Right lobe of liver (tissue), 6 donors: Measurements from ENCODE around the gene CCDC92. TPM values are rescaled to one million over a fixed set of nuclear protein-coding genes. Genes with fewer than 3 reads are reported as not detected.

Experiments used
- ATAC-seq, 4 donors: fragments of 200-7000 bp; cut with Tn5 transposase; one replicate each; pipeline ENCODE4 v1.9.1; 2020; ENCODE audit warnings: mild to moderate bottlenecking in 4 of 4, moderate library complexity in 4 of 4
- DNase-seq, 3 donors: peaks; one replicate each; pipeline ENCODE4 v3.0.0-alpha.2; 2020
- H3K27ac ChIP-seq, 3 donors: fragments of 200-600 bp; one replicate each; pipeline ENCODE4 v1.8.0; 2022
- H3K27me3 ChIP-seq, 2 donors: fragments of 200-600 bp; one replicate each; pipeline ENCODE4 v1.8.0; 2022
- H3K36me3 ChIP-seq, 4 donors: fragments of 200-600 bp; sonication (generic) in 1 of 4; one replicate each; pipeline versions ENCODE4 v1.5.1 to v1.8.0; 2017 to 2022; ENCODE audit warnings: control low read depth in 1 of 4
- H3K4me1 ChIP-seq, 4 donors: fragments of 200-600 bp; sonication (generic) in 1 of 4; one replicate each; pipeline versions ENCODE4 v1.5.1 to v1.8.0; 2017 to 2022; ENCODE audit warnings: control low read depth in 1 of 4
- H3K4me3 ChIP-seq, 3 donors: fragments of 200-600 bp; one replicate each; pipeline ENCODE4 v1.8.0; 2022
- H3K9me3 ChIP-seq, 4 donors: fragments of 200-600 bp; sonication (generic) in 1 of 4; one replicate each; pipeline versions ENCODE4 v1.5.1 to v1.8.0; 2017 to 2022; ENCODE audit warnings: control low read depth in 1 of 4
- POLR2A ChIP-seq: fragments of 450-650 bp; IDR thresholded peaks from one replicate; pipeline ENCODE4 v1.6.1; 2017; ENCODE audit warnings: antibody characterized with exemption, mild to moderate bottlenecking
- whole genome bisulfite sequencing: methylation state at CpG from one replicate; pipeline ENCODE4 v1.1.6; 2018; ENCODE audit warnings: low coverage, low lambda C conversion rate; ENCODE audit not compliant: insufficient coverage; ENCODE audit errors: missing lambda C conversion rate; 5-methylcytosine and 5-hydroxymethylcytosine counted together
- intact Hi-C, 2 donors: fragments of 100-400 bp; cut with DNase I; formaldehyde crosslinking; loops; one replicate each; pipeline versions ENCODE4 v1.11.2 to v1.14.1; 2022
- total RNA-seq, 6 experiments: library from RNA; depleted of rRNA in 2 of 6; stranded (reverse); fragments of >200 nt in 2 of 6; fragmentation: NEBNext Ultra II Directional in 3 of 6; extraction: Animal tissue kit (Norgen Biotek cat#: 25700) in 3 of 6; gene quantifications; one replicate each; pipeline versions ENCODE4 v1.1.0 to v1.2.4, GENCODE V29; 2016 to 2023
- TF ChIP-seq, protein P1 (sequence below), 4 donors: fragments of 200-600 bp in 3 of 4; fragments of 450-650 bp in 1 of 4; IDR thresholded peaks; one replicate each; pipeline versions ENCODE4 v1.5.1 to v1.8.0; 2016 to 2022; ENCODE audit warnings: antibody characterized with exemption in 4 of 4, mild to moderate bottlenecking in 2 of 4
- donor health status: DM: no; HTN: yes; CAD: no.
- donor health status: DM: no; HTN: no; CAD: no.
- donor health status: DM: no; HTN: no; CAD: no.
- donor health status: DM: no; HTN: yes; CAD: no.
- donor health status: DM: no; HTN: yes; CAD: no.

Gene CCDC92
- total RNA-seq, 6 experiments from 2014 or later = 12.5 to 17.5 (median 16.1) TPM

DNA sequence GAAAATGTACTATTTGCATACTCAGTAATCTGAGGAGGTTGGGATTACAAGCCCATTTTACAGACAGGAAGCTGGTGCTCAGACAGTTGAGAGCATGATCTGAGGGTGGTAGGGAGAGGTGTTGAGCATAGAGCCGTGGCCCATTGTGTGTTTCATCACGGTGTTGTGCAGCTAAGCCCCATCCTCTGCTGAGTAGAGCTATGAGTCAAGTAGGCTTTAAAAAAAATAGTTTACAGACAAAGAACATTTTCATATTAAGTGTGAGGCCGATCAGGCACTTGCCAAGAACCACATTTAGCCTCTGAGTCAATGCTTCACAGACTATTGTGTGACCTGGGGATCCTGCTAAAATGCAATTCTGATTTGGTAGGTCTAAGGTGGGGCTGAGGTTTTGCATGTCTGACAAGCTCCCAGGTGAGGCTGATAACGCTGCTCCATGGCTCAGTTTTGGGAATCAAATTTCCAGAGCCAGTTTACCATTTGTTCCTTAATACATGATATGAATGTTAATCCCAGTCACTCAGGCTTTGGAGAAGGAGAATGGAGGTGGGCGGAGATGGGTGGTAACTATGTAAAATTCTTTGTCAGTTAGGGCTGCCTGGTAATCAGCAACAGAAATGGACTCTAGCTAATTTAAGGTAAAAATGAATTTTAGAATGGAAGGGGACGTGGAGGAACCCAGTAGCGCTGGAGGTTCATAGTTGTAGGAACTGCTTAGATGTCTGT, 22.6 kb upstream of the CCDC92 start:
- Histone ChIP-seq H3K9me3 (no peaks in the 10 kb centered on the region), H3K4me1 (peaks cover 0 to 12% (median 4%) of the 10 kb centered on the region in 4 donors), H3K4me3 (no peak overlapping the region), H3K36me3 (peaks cover 0 to 12% (median 0%) of the 10 kb centered on the region in 4 donors), H3K27ac (no peak overlapping the region), H3K27me3 (no peaks in the 10 kb centered on the region)
- intact Hi-C loops = no loop called here
- no peak for DNase-seq
- no peak for ATAC-seq
- WGBS = 93% methylated on average over 5 of the region's 7 CpGs
- TF ChIP-seq, protein P1, sequence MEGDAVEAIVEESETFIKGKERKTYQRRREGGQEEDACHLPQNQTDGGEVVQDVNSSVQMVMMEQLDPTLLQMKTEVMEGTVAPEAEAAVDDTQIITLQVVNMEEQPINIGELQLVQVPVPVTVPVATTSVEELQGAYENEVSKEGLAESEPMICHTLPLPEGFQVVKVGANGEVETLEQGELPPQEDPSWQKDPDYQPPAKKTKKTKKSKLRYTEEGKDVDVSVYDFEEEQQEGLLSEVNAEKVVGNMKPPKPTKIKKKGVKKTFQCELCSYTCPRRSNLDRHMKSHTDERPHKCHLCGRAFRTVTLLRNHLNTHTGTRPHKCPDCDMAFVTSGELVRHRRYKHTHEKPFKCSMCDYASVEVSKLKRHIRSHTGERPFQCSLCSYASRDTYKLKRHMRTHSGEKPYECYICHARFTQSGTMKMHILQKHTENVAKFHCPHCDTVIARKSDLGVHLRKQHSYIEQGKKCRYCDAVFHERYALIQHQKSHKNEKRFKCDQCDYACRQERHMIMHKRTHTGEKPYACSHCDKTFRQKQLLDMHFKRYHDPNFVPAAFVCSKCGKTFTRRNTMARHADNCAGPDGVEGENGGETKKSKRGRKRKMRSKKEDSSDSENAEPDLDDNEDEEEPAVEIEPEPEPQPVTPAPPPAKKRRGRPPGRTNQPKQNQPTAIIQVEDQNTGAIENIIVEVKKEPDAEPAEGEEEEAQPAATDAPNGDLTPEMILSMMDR (IDR thresholded peaks at IDR 0.05) = no peak
- TF ChIP-seq POLR2A = no peak

- H3K4me1 ChIP-seq = peaks cover 0 to 21% (median 4%) of the 10 kb centered on the region in 4 donors
- TF ChIP-seq POLR2A = no peak
- TF ChIP-seq, protein P1 (IDR thresholded peaks at IDR 0.05) = no peak
- no peak overlapping the region for H3K4me3 ChIP-seq
- H3K9me3 ChIP-seq = no peaks in the 10 kb centered on the region
- no peak for ATAC-seq
- no peak overlapping the region for H3K27ac ChIP-seq
- intact Hi-C loops = no loop called here
- no peaks in the 10 kb centered on the region for H3K27me3 ChIP-seq
- H3K36me3 ChIP-seq = peaks cover 0 to 8% (median 0%) of the 10 kb centered on the region in 4 donors
- DNase-seq = no peak
- WGBS = 89% methylated on average over 7 of the region's 8 CpGs
These were observed 19.6 kb upstream of the CCDC92 start for GRCh38 chr12:123992118-123992825.

DNA sequence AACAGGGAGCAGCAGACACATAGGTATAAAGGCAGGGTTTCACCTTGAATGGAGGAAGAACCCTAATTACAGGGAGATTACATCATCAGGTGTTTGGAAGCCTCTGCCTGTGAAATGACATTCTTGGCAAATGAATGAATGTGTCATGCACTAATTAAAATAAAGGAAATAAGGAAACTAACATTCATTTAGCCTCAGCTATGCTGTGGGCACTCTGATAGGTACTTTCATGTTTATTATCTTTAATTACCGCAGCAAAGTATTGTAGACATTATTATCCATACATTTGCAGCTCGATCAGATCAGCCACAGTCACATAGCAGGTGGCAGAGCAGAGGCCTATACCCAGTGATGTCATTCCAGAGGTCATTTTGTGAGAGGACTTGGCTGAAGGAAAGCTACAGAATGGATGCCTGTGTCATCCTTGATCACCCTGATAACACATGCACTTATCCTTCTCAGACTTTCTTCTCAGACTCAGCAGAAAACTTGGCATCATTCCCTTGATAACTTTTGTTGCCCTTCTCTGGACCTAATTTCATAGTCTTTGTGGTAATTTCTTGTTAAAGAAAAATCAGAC, 18.8 kb upstream of the CCDC92 start:
- no peak for DNase-seq
- H3K9me3 ChIP-seq = no peaks in the 10 kb centered on the region
- intact Hi-C loops = no loop called here
- 89% methylated on average over 2 of the region's 2 CpGs for WGBS
- H3K4me1 ChIP-seq = peaks cover 0 to 21% (median 4%) of the 10 kb centered on the region in 4 donors
- no peak for TF ChIP-seq POLR2A
- H3K27me3 ChIP-seq = no peaks in the 10 kb centered on the region
- H3K4me3 ChIP-seq = no peak overlapping the region
- peak in 1 of 4 donors; percentile 35 for ATAC-seq
- H3K27ac ChIP-seq = no peak overlapping the region
- peaks cover 0 to 8% (median 0%) of the 10 kb centered on the region in 4 donors for H3K36me3 ChIP-seq

DNA sequence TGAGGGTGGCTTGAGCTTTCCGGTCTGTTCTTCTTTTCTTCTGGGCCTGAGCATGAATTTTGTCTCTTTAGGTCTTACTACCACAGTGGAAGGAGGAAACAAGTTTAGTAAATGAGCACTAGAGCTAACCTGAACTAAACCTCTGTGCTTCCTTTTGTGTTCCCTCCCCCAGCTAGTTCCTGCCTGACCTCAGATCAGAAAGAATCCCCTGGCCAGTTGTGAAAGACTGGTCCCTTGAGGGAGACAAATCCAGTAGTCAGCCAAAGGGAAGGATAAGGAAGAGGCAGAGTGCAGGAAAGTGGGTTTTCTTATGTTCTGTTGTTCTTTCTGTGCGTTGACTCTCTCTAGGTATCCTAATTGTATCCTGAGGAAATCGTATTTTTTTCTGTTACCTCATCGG, 17.9 kb upstream of the CCDC92 start:
- peak in 2 of 4 donors; percentile 32 to 74 for ATAC-seq
- Histone ChIP-seq H3K36me3 (peaks cover 0 to 8% (median 0%) of the 10 kb centered on the region in 4 donors), H3K27ac (no peak overlapping the region), H3K4me3 (no peak overlapping the region), H3K27me3 (no peaks in the 10 kb centered on the region), H3K4me1 (peaks cover 0 to 21% (median 4%) of the 10 kb centered on the region in 4 donors), H3K9me3 (no peaks in the 10 kb centered on the region)
- TF ChIP-seq POLR2A = no peak
- TF ChIP-seq, protein P1 (IDR thresholded peaks at IDR 0.05) = no peak
- WGBS = 58% methylated on average over 4 of the region's 4 CpGs
- no peak for DNase-seq
- intact Hi-C loops = no loop called here
